Measurements from ENCODE around the gene PPFIBP1. TPM values are rescaled to one million over a fixed set of nuclear protein-coding genes. Genes with fewer than 3 reads are reported as not detected.
"Not testable (repeated sequence)": the region's sequence is repeated elsewhere in the genome, so short reads cannot be mapped to it uniquely, and the experiment has no call there.

Gene PPFIBP1
- total RNA-seq, 2 experiments from 2014 or later: 7.3 to 9.7 TPM

- Mint-ChIP-seq H3K36me3 (ENCODE audit: low read depth) (no peaks in the 10 kb centered on the region), H3K4me1 (no peaks in the 10 kb centered on the region), H3K27ac (no peak overlapping the region), H3K9me3 (no peaks in the 10 kb centered on the region), H3K27me3 (peaks cover 6% of the 10 kb centered on the region), H3K4me3 (no peak overlapping the region)
- no peak for DNase-seq
- CTCF ChIA-PET: no interaction called here
- POLR2A ChIA-PET: no interaction called here
Measured at GRCh38 chr12:27572486-27573255, 48.7 kb downstream of the PPFIBP1 start.

GRCh38 chr12:27573972-27574371 lies 50.0 kb downstream of the PPFIBP1 start:
- no peak for DNase-seq
- H3K36me3 Mint-ChIP-seq (ENCODE audit: low read depth): no peaks in the 10 kb centered on the region
- ChIA-PET CTCF (no interaction called here), POLR2A (no interaction called here)
- H3K4me1 Mint-ChIP-seq: no peaks in the 10 kb centered on the region
- no peak overlapping the region for H3K4me3 Mint-ChIP-seq
- peaks cover under 1% of the 10 kb centered on the region for H3K27me3 Mint-ChIP-seq
- H3K27ac Mint-ChIP-seq: no peak overlapping the region
- no peaks in the 10 kb centered on the region for H3K9me3 Mint-ChIP-seq

GRCh38 chr12:27575090-27575761 lies 51.2 kb downstream of the PPFIBP1 start:
- Mint-ChIP-seq H3K27ac (no peak overlapping the region), H3K4me3 (no peak overlapping the region), H3K4me1 (no peaks in the 10 kb centered on the region), H3K36me3 (ENCODE audit: low read depth) (no peaks in the 10 kb centered on the region), H3K9me3 (no peaks in the 10 kb centered on the region), H3K27me3 (no peaks in the 10 kb centered on the region)
- DNase-seq: no peak
- ChIA-PET POLR2A (no interaction called here), CTCF (no interaction called here)

DNA sequence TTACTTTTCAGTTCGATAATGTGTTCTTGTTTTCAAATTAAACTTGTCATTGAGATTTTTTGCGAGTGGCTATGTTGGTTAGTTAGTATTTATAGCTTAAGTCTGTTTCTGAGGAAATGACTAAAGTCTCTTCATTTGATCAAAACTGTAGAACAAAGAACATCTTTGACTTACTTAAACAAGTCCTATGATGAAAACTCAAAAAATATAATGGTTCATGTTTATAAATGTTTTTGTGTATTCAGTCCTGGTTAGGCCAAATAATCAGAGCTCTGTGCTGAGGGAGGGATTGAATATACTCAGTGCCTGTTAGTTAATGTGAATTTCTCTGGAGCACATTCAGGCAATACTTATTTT lies 51.7 kb downstream of the PPFIBP1 start:
- DNase-seq: no peak
- Mint-ChIP-seq H3K27me3 (no peaks in the 10 kb centered on the region), H3K36me3 (ENCODE audit: low read depth) (no peaks in the 10 kb centered on the region), H3K9me3 (no peaks in the 10 kb centered on the region), H3K4me1 (no peaks in the 10 kb centered on the region), H3K4me3 (no peak overlapping the region), H3K27ac (no peak overlapping the region)
- ChIA-PET POLR2A (no interaction called here), CTCF (no interaction called here)

DNA sequence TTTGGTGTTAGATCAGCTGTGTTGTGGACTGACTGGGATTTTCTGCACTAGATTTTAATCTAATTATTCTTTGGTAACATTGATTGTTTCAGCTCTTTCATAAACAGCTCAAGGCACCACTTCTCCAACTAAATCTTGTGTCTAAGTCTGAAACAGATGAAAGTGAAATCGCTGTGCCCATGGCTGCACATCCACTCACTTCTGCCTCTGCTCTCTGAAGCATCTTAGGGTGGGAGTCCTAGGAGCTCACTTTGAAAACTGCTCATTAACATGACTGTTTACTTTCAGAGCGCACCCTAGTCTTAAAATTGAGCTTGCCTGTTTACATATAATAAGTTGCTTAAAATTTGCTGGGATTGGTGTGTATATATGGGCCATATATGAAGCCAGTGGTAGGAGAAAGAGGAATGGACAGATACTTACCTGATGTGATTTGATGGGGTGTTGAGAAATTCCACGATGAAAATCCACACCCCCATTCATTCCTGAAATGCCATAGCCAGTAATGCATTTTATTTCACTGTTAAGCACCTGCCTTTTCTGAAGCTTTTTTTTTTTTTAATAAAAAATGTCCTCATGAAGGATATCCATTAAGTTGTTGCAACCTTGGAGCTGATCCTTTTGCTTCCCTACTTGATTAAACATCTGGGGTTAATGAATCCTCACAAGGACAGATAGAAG lies 52.8 kb downstream of the PPFIBP1 start:
- CTCF ChIA-PET: no interaction called here

GRCh38 chr12:27577688-27578087 lies 53.7 kb downstream of the PPFIBP1 start:
- H3K9me3 Mint-ChIP-seq: no peaks in the 10 kb centered on the region
- POLR2A ChIA-PET: no interaction called here
- CTCF ChIA-PET: no interaction called here
- H3K27ac Mint-ChIP-seq: no peak overlapping the region
- no peaks in the 10 kb centered on the region for H3K27me3 Mint-ChIP-seq
- no peaks in the 10 kb centered on the region for H3K4me1 Mint-ChIP-seq
- no peaks in the 10 kb centered on the region for H3K36me3 Mint-ChIP-seq (ENCODE audit: low read depth)
- no peak for DNase-seq
- H3K4me3 Mint-ChIP-seq: no peak overlapping the region

More for the DNA sequence above, 52.8 kb downstream of the PPFIBP1 start:
- no peak for DNase-seq
- Mint-ChIP-seq H3K27me3 (no peaks in the 10 kb centered on the region), H3K4me3 (no peak overlapping the region), H3K27ac (no peak overlapping the region), H3K9me3 (no peaks in the 10 kb centered on the region), H3K4me1 (no peaks in the 10 kb centered on the region), H3K36me3 (ENCODE audit: low read depth) (no peaks in the 10 kb centered on the region)
- POLR2A ChIA-PET: no interaction called here

- Mint-ChIP-seq H3K27ac (no peak overlapping the region), H3K27me3 (no peaks in the 10 kb centered on the region), H3K4me3 (no peak overlapping the region), H3K9me3 (no peaks in the 10 kb centered on the region), H3K36me3 (ENCODE audit: low read depth) (no peaks in the 10 kb centered on the region), H3K4me1 (no peaks in the 10 kb centered on the region)
- no peak for DNase-seq
- CTCF ChIA-PET: no interaction called here
- POLR2A ChIA-PET: no interaction called here
Measured at GRCh38 chr12:27578689-27579372, 54.8 kb downstream of the PPFIBP1 start.

- POLR2A ChIA-PET: no interaction called here
- CTCF ChIA-PET: no interaction called here
Measured at GRCh38 chr12:27580561-27581330, 56.7 kb downstream of the PPFIBP1 start.

GRCh38 chr12:27581331-27581671 lies 57.3 kb downstream of the PPFIBP1 start:
- CTCF ChIA-PET; H3K9me3 Mint-ChIP-seq; DNase-seq; H3K36me3 Mint-ChIP-seq (ENCODE audit: low read depth); POLR2A ChIA-PET; H3K27ac Mint-ChIP-seq; H3K4me1 Mint-ChIP-seq; H3K27me3 Mint-ChIP-seq; H3K4me3 Mint-ChIP-seq: not testable (repeated sequence)

More at GRCh38 chr12:27580561-27581330, 56.7 kb downstream of the PPFIBP1 start:
- H3K36me3 Mint-ChIP-seq (ENCODE audit: low read depth): no peaks in the 10 kb centered on the region
- H3K27ac Mint-ChIP-seq: no peak overlapping the region
- H3K9me3 Mint-ChIP-seq: no peaks in the 10 kb centered on the region
- DNase-seq: no peak
- H3K27me3 Mint-ChIP-seq: no peaks in the 10 kb centered on the region
- no peaks in the 10 kb centered on the region for H3K4me1 Mint-ChIP-seq
- no peak overlapping the region for H3K4me3 Mint-ChIP-seq

- H3K36me3 Mint-ChIP-seq (ENCODE audit: low read depth); H3K27ac Mint-ChIP-seq; POLR2A ChIA-PET: not testable (repeated sequence)
Measured at GRCh38 chr12:27581833-27582232, 57.8 kb downstream of the PPFIBP1 start.

DNA sequence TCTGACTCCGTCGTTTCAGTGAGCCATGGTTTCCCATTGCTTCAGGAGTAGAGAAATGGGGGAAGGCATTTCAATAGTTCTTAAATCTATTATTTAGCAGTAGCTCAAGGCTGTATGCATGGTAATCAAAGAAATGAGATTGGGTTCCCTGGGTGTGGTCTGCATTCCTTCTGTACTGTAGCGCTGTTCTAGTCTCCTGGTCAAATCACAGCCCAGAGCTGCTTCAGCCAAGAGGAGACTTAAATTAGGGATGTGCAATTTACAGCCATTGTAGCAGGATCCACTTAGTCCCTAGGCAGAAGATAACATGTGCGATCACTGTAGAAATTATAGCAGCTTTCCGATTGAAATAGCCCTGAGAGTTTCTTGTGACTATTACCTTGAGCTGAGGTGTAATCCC lies 58.4 kb downstream of the PPFIBP1 start:
- DNase-seq; H3K4me3 Mint-ChIP-seq; CTCF ChIA-PET; POLR2A ChIA-PET; H3K27ac Mint-ChIP-seq; H3K27me3 Mint-ChIP-seq; H3K36me3 Mint-ChIP-seq (ENCODE audit: low read depth); H3K4me1 Mint-ChIP-seq; H3K9me3 Mint-ChIP-seq: not testable (repeated sequence)

More at GRCh38 chr12:27581833-27582232, 57.8 kb downstream of the PPFIBP1 start:
- H3K27me3 Mint-ChIP-seq, H3K4me3 Mint-ChIP-seq, DNase-seq, H3K9me3 Mint-ChIP-seq, H3K4me1 Mint-ChIP-seq, CTCF ChIA-PET: not testable (repeated sequence)

DNA sequence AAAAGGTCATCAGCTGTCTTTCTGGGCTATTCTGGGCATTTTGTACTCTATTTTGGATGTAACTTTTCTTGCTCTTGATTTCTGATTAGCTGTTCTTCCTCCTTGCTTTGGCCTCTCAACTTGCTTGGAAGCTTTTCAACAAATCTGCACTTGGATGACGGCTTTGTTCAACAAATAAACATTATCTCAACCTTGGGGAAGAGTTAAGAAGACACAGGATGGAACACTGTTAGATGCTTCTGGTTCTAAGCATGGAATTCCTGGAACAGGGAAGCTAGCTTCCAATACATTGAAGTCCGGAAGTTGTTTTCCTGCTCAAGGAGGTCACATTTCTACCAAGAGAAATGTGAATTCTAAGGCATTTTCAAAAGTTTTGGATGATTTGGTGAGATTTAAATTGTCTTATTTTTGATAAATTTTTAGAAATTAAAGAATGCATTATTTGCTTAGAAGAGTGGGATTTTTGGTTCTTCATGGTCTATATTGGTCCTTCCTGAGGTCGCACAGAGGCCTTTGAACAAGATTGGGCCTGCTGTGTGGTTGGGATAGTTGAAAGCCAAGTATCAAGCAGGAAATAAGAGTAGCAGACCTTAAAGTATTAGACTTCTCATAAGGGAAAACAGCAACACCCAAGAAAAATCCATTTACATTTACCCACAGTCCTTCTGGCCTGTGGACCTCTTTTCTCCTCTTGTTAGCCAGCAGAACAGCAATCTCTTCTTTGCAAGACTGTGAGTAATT lies 59.2 kb downstream of the PPFIBP1 start:
- ChIA-PET CTCF (no interaction called here), POLR2A (no interaction called here)
- no peak overlapping the region for H3K4me3 Mint-ChIP-seq
- no peaks in the 10 kb centered on the region for H3K36me3 Mint-ChIP-seq (ENCODE audit: low read depth)
- H3K27ac Mint-ChIP-seq: no peak overlapping the region
- H3K9me3 Mint-ChIP-seq: no peaks in the 10 kb centered on the region
- no peaks in the 10 kb centered on the region for H3K27me3 Mint-ChIP-seq
- peaks cover 7% of the 10 kb centered on the region for H3K4me1 Mint-ChIP-seq
- no peak for DNase-seq
